Measurements from ENCODE around the gene GABRR1.

- TF ChIP-seq, protein P1, sequence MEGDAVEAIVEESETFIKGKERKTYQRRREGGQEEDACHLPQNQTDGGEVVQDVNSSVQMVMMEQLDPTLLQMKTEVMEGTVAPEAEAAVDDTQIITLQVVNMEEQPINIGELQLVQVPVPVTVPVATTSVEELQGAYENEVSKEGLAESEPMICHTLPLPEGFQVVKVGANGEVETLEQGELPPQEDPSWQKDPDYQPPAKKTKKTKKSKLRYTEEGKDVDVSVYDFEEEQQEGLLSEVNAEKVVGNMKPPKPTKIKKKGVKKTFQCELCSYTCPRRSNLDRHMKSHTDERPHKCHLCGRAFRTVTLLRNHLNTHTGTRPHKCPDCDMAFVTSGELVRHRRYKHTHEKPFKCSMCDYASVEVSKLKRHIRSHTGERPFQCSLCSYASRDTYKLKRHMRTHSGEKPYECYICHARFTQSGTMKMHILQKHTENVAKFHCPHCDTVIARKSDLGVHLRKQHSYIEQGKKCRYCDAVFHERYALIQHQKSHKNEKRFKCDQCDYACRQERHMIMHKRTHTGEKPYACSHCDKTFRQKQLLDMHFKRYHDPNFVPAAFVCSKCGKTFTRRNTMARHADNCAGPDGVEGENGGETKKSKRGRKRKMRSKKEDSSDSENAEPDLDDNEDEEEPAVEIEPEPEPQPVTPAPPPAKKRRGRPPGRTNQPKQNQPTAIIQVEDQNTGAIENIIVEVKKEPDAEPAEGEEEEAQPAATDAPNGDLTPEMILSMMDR (IDR thresholded peaks at IDR 0.05; ENCODE audit: poor library complexity): no peak
- TF ChIP-seq EZH2 (IDR thresholded peaks at IDR 0.05; ENCODE audit: borderline replicate concordance): no peak
- TF ChIP-seq EZH2phosphoT487 (IDR thresholded peaks at IDR 0.05; ENCODE audit: low read depth, severe bottlenecking, unreplicated experiment): no peak
Measured at GRCh38 chr6:89180971-89181370, 36.2 kb downstream of the GABRR1 start.

Measured in hepatocyte (in vitro differentiated cells).